NCI-H2227 (cell line): Measurements from ENCODE around the gene KIF18B.

Experiments
- DNase-seq: peaks from one replicate; lab custom pipeline; 2025; ENCODE audit not compliant: unreplicated experiment; lab: John Stamatoyannopoulos, UW

Gene KIF18B

GRCh38 chr17:44947461-44948314 lies at the start of gene KIF18B:
KIF18B (minus strand) TSS chr17:44947773; CDS start chr17:44936344, 11,429 bp downstream.
- DNase-seq = peak; percentile 97

- DNase-seq = no peak
These were observed 48.7 kb upstream of the KIF18B start for GRCh38 chr17:44996304-44996703.

GRCh38 chr17:44995436-44996001 lies 47.9 kb upstream of the KIF18B start:
- no peak for DNase-seq

GRCh38 chr17:44992242-44992939 lies 44.8 kb upstream of the KIF18B start:
- no peak for DNase-seq

- no peak for DNase-seq
These were observed 43.4 kb upstream of the KIF18B start for GRCh38 chr17:44990994-44991393.

- no peak for DNase-seq
These were observed 42.1 kb upstream of the KIF18B start for GRCh38 chr17:44989552-44990138.

GRCh38 chr17:44988044-44988942 lies 40.7 kb upstream of the KIF18B start:
- no peak for DNase-seq

- DNase-seq = no peak
These were observed 36.0 kb upstream of the KIF18B start for GRCh38 chr17:44983563-44983962.

- DNase-seq = no peak
These were observed 34.6 kb upstream of the KIF18B start for GRCh38 chr17:44982113-44982702.

- no peak for DNase-seq
These were observed 33.8 kb upstream of the KIF18B start for GRCh38 chr17:44981221-44981968.

GRCh38 chr17:44979426-44979995 lies 31.9 kb upstream of the KIF18B start:
- peak; percentile 23 for DNase-seq

GRCh38 chr17:44978807-44979206 lies 31.2 kb upstream of the KIF18B start:
- DNase-seq = no peak

- DNase-seq = no peak
These were observed 30.4 kb upstream of the KIF18B start for GRCh38 chr17:44977814-44978550.

- DNase-seq = no peak
These were observed 29.5 kb upstream of the KIF18B start for GRCh38 chr17:44977065-44977464.

GRCh38 chr17:44976206-44976605 lies 28.6 kb upstream of the KIF18B start:
- DNase-seq = peak; percentile 82

GRCh38 chr17:44972953-44973352 lies 25.4 kb upstream of the KIF18B start:
- no peak for DNase-seq

- DNase-seq = no peak
These were observed 24.4 kb upstream of the KIF18B start for GRCh38 chr17:44971776-44972483.
